Transverse colon (tissue), 4 donors: ENCODE data around the gene SMARCD1.

ENCODE experiments used
- CTCF ChIP-seq, 5 experiments: fragments of 200-600 bp in 3 of 5; fragments of 450-650 bp in 2 of 5; sonication (generic) in 3 of 5; IDR thresholded peaks; 1 replicate in 2 of 5; 2 replicates in 3 of 5; pipeline ENCODE4 v1.5.1; 2016 to 2017; ENCODE audit warnings: antibody characterized with exemption in 5 of 5, inconsistent platforms in 3 of 5, mild to moderate bottlenecking in 2 of 5, moderate library complexity in 1 of 5
- EP300 ChIP-seq: sonication (generic); formaldehyde crosslinking; IDR thresholded peaks from one replicate; pipeline ENCODE4 v1.6.1; 2017; ENCODE audit warnings: antibody characterized with exemption, low read depth
- POLR2A ChIP-seq: fragments of 450-650 bp; IDR thresholded peaks from one replicate; pipeline ENCODE4 v1.6.1; 2016; ENCODE audit warnings: antibody characterized with exemption, mild to moderate bottlenecking, moderate library complexity
- POLR2AphosphoS5 ChIP-seq, 3 donors: sonication (generic); formaldehyde crosslinking; IDR thresholded peaks; one replicate each; pipeline ENCODE4 v1.6.1; 2016; ENCODE audit warnings: antibody characterized with exemption in 3 of 3

GRCh38 chr12:50111395-50111692 is 26.2 kb downstream of the SMARCD1 start:
- TF ChIP-seq CTCF (IDR thresholded peaks at IDR 0.05) (no peak), POLR2A (no peak), POLR2AphosphoS5 (IDR thresholded peaks at IDR 0.05) (no peak), EP300 (no peak)
